ENCODE results near the gene IQGAP3.

DNA sequence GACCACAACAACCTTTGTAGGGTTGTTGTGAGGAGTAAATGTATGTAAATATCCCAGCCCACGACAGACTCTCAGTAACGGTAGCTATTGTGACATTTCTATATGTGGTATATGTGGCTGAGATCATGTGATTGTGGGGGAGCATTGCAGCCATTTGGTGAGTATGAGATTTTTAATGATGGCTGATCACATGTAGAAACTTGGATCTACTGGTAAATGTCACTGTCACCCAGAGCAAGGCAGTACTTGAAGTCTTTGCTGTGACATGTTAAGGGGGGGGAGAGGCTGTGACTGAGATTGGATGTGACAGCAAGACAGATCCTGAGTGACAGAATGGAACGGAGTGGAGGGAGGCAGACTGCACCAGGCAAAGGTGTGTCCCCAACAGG, 47.9 kb downstream of the IQGAP3 start:
- TF ChIP-seq, protein P1, sequence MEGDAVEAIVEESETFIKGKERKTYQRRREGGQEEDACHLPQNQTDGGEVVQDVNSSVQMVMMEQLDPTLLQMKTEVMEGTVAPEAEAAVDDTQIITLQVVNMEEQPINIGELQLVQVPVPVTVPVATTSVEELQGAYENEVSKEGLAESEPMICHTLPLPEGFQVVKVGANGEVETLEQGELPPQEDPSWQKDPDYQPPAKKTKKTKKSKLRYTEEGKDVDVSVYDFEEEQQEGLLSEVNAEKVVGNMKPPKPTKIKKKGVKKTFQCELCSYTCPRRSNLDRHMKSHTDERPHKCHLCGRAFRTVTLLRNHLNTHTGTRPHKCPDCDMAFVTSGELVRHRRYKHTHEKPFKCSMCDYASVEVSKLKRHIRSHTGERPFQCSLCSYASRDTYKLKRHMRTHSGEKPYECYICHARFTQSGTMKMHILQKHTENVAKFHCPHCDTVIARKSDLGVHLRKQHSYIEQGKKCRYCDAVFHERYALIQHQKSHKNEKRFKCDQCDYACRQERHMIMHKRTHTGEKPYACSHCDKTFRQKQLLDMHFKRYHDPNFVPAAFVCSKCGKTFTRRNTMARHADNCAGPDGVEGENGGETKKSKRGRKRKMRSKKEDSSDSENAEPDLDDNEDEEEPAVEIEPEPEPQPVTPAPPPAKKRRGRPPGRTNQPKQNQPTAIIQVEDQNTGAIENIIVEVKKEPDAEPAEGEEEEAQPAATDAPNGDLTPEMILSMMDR (IDR thresholded peaks at IDR 0.05; ENCODE audit: low read length), result no peak
- TF ChIP-seq EZH2phosphoT487 (IDR thresholded peaks at IDR 0.05; ENCODE audit: low read length), result no peak
- TF ChIP-seq EZH2 (optimal IDR thresholded peaks at IDR 0.05; ENCODE audit: low read depth, low read length), result no peak
